HUES6 (cell line): ENCODE measurements around the gene ENTREP1.

Source experiments
- H3K27ac ChIP-seq: 2 replicates; pipeline ENCODE4 v1.7.0; 2013; ENCODE audit warnings: low read depth, mild to moderate bottlenecking, low read length, inconsistent platforms
- H3K27me3 ChIP-seq: 2 replicates; pipeline ENCODE4 v1.6.1; 2013; ENCODE audit warnings: low read length; ENCODE audit not compliant: control insufficient read depth, insufficient read depth
- H3K36me3 ChIP-seq: 2 replicates; pipeline ENCODE4 v1.6.1; 2013; ENCODE audit warnings: low read length; ENCODE audit not compliant: control insufficient read depth, insufficient read depth
- H3K4me1 ChIP-seq: 2 replicates; pipeline ENCODE4 v1.6.1; 2013; ENCODE audit warnings: low read length; ENCODE audit not compliant: control insufficient read depth, insufficient read depth
- H3K4me3 ChIP-seq: 2 replicates; pipeline ENCODE4 v1.5.1; 2013; ENCODE audit warnings: low read depth, low read length
- H3K9ac ChIP-seq: one replicate; pipeline ENCODE4 v1.6.1; 2013; ENCODE audit warnings: mild to moderate bottlenecking, low read length
- H3K9me3 ChIP-seq: 2 replicates; pipeline ENCODE4 v1.6.1; 2013; ENCODE audit warnings: low read depth, low read length; ENCODE audit not compliant: control insufficient read depth, insufficient read depth

ENTREP1 gene

GRCh38 chr9:69322256-69322655 is 2.8 kb upstream of the ENTREP1 start:
- Histone ChIP-seq H3K4me3 (no peak overlapping the region), H3K27ac (no peak overlapping the region), H3K9me3 (no peaks in the 10 kb centered on the region; the same call in 1 of the 2 replicates), H3K27me3 (peaks cover 48% of the 10 kb centered on the region), H3K9ac (no peak overlapping the region), H3K36me3 (no peaks in the 10 kb centered on the region), H3K4me1 (peaks cover 19% of the 10 kb centered on the region)

- Histone ChIP-seq H3K9ac (no peak overlapping the region), H3K27me3 (peaks cover 48% of the 10 kb centered on the region), H3K9me3 (no peaks in the 10 kb centered on the region), H3K4me3 (peak overlapping the region; percentile 80; the same call in 1 of the 2 replicates), H3K36me3 (no peaks in the 10 kb centered on the region), H3K4me1 (peaks cover 15% of the 10 kb centered on the region), H3K27ac (no peak overlapping the region)
Measured at GRCh38 chr9:69323861-69324260, 1.2 kb upstream of the ENTREP1 start.

GRCh38 chr9:69325409-69326212 is 596 bp downstream of the ENTREP1 start:
- H3K36me3 ChIP-seq: no peaks in the 10 kb centered on the region
- no peaks in the 10 kb centered on the region for H3K9me3 ChIP-seq
- peak overlapping the region; percentile 80 for H3K4me3 ChIP-seq
- H3K27ac ChIP-seq: no peak overlapping the region
- peaks cover 45% of the 10 kb centered on the region for H3K27me3 ChIP-seq
- H3K4me1 ChIP-seq: peaks cover 7% of the 10 kb centered on the region
- peak overlapping the region; percentile 59 for H3K9ac ChIP-seq

- peaks cover 7% of the 10 kb centered on the region for H3K4me1 ChIP-seq
- no peaks in the 10 kb centered on the region for H3K36me3 ChIP-seq
- peaks cover 45% of the 10 kb centered on the region for H3K27me3 ChIP-seq
- peak overlapping the region; percentile 79 for H3K4me3 ChIP-seq
- H3K27ac ChIP-seq: no peak overlapping the region
- no peaks in the 10 kb centered on the region for H3K9me3 ChIP-seq
- H3K9ac ChIP-seq: peak overlapping the region; percentile 59
Measured at GRCh38 chr9:69326261-69326660, 1.2 kb downstream of the ENTREP1 start.

- H3K4me1 ChIP-seq: peaks cover 19% of the 10 kb centered on the region
- H3K4me3 ChIP-seq: no peak overlapping the region
- H3K9me3 ChIP-seq: no peaks in the 10 kb centered on the region
- no peaks in the 10 kb centered on the region for H3K36me3 ChIP-seq
- H3K27ac ChIP-seq: no peak overlapping the region
- no peak overlapping the region for H3K9ac ChIP-seq
- H3K27me3 ChIP-seq: peaks cover 14% of the 10 kb centered on the region
Measured at GRCh38 chr9:69330580-69330979, 5.6 kb downstream of the ENTREP1 start.

GRCh38 chr9:69331444-69331843 is 6.4 kb downstream of the ENTREP1 start:
- peaks cover 6% of the 10 kb centered on the region for H3K27me3 ChIP-seq
- H3K9me3 ChIP-seq: no peaks in the 10 kb centered on the region
- no peaks in the 10 kb centered on the region for H3K36me3 ChIP-seq
- H3K4me1 ChIP-seq: peaks cover 12% of the 10 kb centered on the region
- no peak overlapping the region for H3K27ac ChIP-seq
- no peak overlapping the region for H3K9ac ChIP-seq
- no peak overlapping the region for H3K4me3 ChIP-seq

- Histone ChIP-seq H3K4me1 (peaks cover 12% of the 10 kb centered on the region), H3K27me3 (no peaks in the 10 kb centered on the region; the same call in 1 of the 2 replicates), H3K9ac (no peak overlapping the region), H3K36me3 (no peaks in the 10 kb centered on the region), H3K4me3 (no peak overlapping the region), H3K27ac (no peak overlapping the region), H3K9me3 (no peaks in the 10 kb centered on the region)
Measured at GRCh38 chr9:69332067-69332685, 7.2 kb downstream of the ENTREP1 start.

- H3K4me3 ChIP-seq: no peak overlapping the region
- no peak overlapping the region for H3K9ac ChIP-seq
- no peaks in the 10 kb centered on the region for H3K27me3 ChIP-seq
- peaks cover 12% of the 10 kb centered on the region for H3K4me1 ChIP-seq
- no peaks in the 10 kb centered on the region for H3K36me3 ChIP-seq
- H3K9me3 ChIP-seq: no peaks in the 10 kb centered on the region
- no peak overlapping the region for H3K27ac ChIP-seq
Measured at GRCh38 chr9:69333716-69334115, 8.7 kb downstream of the ENTREP1 start.

- Histone ChIP-seq H3K36me3 (no peaks in the 10 kb centered on the region), H3K4me3 (no peak overlapping the region), H3K9me3 (no peaks in the 10 kb centered on the region), H3K27ac (no peak overlapping the region), H3K9ac (no peak overlapping the region), H3K27me3 (no peaks in the 10 kb centered on the region), H3K4me1 (peaks cover 14% of the 10 kb centered on the region)
Measured at GRCh38 chr9:69334317-69334716, 9.3 kb downstream of the ENTREP1 start.

- Histone ChIP-seq H3K27ac (0 out of 2 replicates have a peak overlapping the region, but pooled peaks have one; percentile 9), H3K27me3 (no peaks in the 10 kb centered on the region), H3K9ac (no peak overlapping the region), H3K9me3 (no peaks in the 10 kb centered on the region), H3K4me1 (peaks cover 24% of the 10 kb centered on the region), H3K4me3 (no peak overlapping the region), H3K36me3 (no peaks in the 10 kb centered on the region)
Measured at GRCh38 chr9:69339620-69340019, 14.6 kb downstream of the ENTREP1 start.

- no peak overlapping the region for H3K27ac ChIP-seq
- H3K4me1 ChIP-seq: peaks cover 24% of the 10 kb centered on the region
- H3K27me3 ChIP-seq: no peaks in the 10 kb centered on the region
Measured at GRCh38 chr9:69340631-69341030, 15.6 kb downstream of the ENTREP1 start.

More at GRCh38 chr9:69340631-69341030, 15.6 kb downstream of the ENTREP1 start:
- Histone ChIP-seq H3K36me3 (no peaks in the 10 kb centered on the region), H3K9me3 (no peaks in the 10 kb centered on the region), H3K4me3 (no peak overlapping the region), H3K9ac (no peak overlapping the region)
